ENCODE data around the gene NME5. TPM values are rescaled to one million over a fixed set of nuclear protein-coding genes. Genes with fewer than 3 reads are reported as not detected.
"Not testable (repeated sequence)": the region's sequence is repeated elsewhere in the genome, so short reads cannot be mapped to it uniquely, and the experiment has no call there.

NME5 gene
- total and polyA plus RNA-seq, 2 of the 4 experiments (the other 2 are of a cell fraction), result 0.17 to 0.18 TPM

DNA sequence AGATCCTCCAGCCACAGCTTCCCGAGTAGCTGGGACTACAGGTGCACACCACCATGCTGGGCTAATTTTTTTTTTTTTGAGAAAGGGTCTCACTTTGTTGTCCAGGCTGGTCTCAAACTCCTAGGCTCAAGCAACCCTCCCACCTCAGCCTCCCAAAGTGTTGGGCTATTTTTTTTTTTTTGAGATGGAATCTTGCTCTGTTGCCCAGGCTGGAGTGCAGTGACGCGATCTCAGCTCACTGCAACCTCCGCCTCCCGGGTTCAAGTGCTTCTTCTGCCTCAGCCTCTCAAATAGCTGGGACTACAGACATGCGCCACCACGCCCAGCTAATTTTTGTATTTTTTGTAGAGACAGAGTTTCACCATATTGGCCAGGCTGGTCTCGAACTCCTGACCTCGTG is 16.7 kb upstream of the NME5 start:
- dilution Hi-C loops (cut with HindIII; ENCODE audit: low sequenced_read_pairs, unreplicated experiment); H3K9ac ChIP-seq (ENCODE audit: low read depth, low read length); H2AK5ac ChIP-seq (ENCODE audit: low read depth, low read length); H4K5ac ChIP-seq (ENCODE audit: low read depth, low read length); H4K8ac ChIP-seq (ENCODE audit: low read depth in 2 of 2, low read length in 2 of 2); H3K18ac ChIP-seq (ENCODE audit: low read depth, low read length); in situ Hi-C loops (cut with MboI; ENCODE audit: low sequenced_read_pairs); H3K9me3 ChIP-seq (ENCODE audit: control insufficient read depth, insufficient read depth, low read length); H3K27ac ChIP-seq (ENCODE audit: insufficient read depth, low read length); H2BK5ac ChIP-seq (ENCODE audit: low read depth, low read length, poor library complexity, severe bottlenecking); H4K91ac ChIP-seq (ENCODE audit: insufficient read depth, low read depth, low read length); H3K56ac ChIP-seq (ENCODE audit: extremely low read depth, insufficient read depth, low read length); BruUV-seq (replicated peaks); H2BK20ac ChIP-seq (ENCODE audit: low read depth, low read length); POLR2A ChIA-PET (ENCODE audit: unreplicated experiment); intact Hi-C loops (cut with micrococcal nuclease); H2BK120ac ChIP-seq (ENCODE audit: low read depth, low read length); H2AK9ac ChIP-seq (replicated peaks; ENCODE audit: low read depth, low read length, poor library complexity); ATAC-seq (ENCODE audit: low read depth); H2AFZ ChIP-seq (replicated peaks; ENCODE audit: low read length, poor library complexity); DNase-seq; H3K4me3 ChIP-seq (ENCODE audit: insufficient read depth, low read depth, low read length); H3K4ac ChIP-seq (ENCODE audit: low read depth, low read length); H3K4me2 ChIP-seq (ENCODE audit: low read depth, low read length); H3K4me1 ChIP-seq (ENCODE audit: control insufficient read depth, insufficient read depth, low read length); H3K27me3 ChIP-seq (ENCODE audit: control insufficient read depth, insufficient read depth, low read length); H2BK15ac ChIP-seq (ENCODE audit: low read depth, low read length); H3K14ac ChIP-seq (replicated peaks; ENCODE audit: low read depth, low read length); H4K20me1 ChIP-seq (ENCODE audit: insufficient read depth, low read length); H3K79me1 ChIP-seq (ENCODE audit: low read depth in 1 of 2, low read length in 2 of 2); H3K9me1 ChIP-seq (ENCODE audit: insufficient read depth, low read length); H3K23ac ChIP-seq (ENCODE audit: low read depth, low read length): not testable (repeated sequence)
- 93% methylated on average over 3 of the region's 9 CpGs; no CpG with 5 or more reads in 1 of the 2 experiments for WGBS, 2 experiments (ENCODE audit: extremely low coverage in 2 of 2, insufficient read length in 1 of 2)
- CTCF ChIA-PET, result interaction anchor here (0.6 kb wide), 1 partner anchor 91 kb away, joined by 3 read pairs; no protein-coding TSS in a partner anchor
- H3K36me3 ChIP-seq (ENCODE audit: control insufficient read depth, insufficient read depth, low read length), result peaks cover 27% of the 10 kb centered on the region
